T-cell (primary cell): ENCODE data around the gene ELMOD1. TPM values are rescaled to one million over a fixed set of nuclear protein-coding genes. Genes with fewer than 3 reads are reported as not detected.

Experiments used
- ATAC-seq, 4 experiments: fragments of 200-7000 bp in 3 of 4; fragments of 150-1000 bp in 1 of 4; cut with Tn5 transposase; replicated peaks in 1 of 4; 1 replicate in 3 of 4; 2 replicates in 1 of 4; pipeline ENCODE4 v1.10.0; 2021; ENCODE audit warnings: moderate library complexity in 3 of 4, mild to moderate bottlenecking in 2 of 4, moderate number of reproducible peaks in 1 of 4
- CTCF ChIA-PET, 2 donors: fragments of 300-600 bp; sonication (Branson Sonifier 250); formaldehyde crosslinking; loops; one replicate each; lab custom pipeline; 2022; ENCODE audit warnings: antibody characterized with exemption in 2 of 2; lab: Charles Lee
- POLR2A ChIA-PET, 2 donors: fragments of 300-600 bp; sonication (Branson Sonifier 250); formaldehyde crosslinking; loops; one replicate each; lab custom pipeline; 2022; ENCODE audit warnings: antibody characterized with exemption in 2 of 2; lab: Charles Lee
- DNase-seq, 35 experiments: peaks; one replicate each; pipeline versions ENCODE4 v3.0.0 to v3.0.0-alpha.2; 2013 to 2023
- H3K27ac ChIP-seq: one replicate; pipeline ENCODE4 v1.5.1; 2013; ENCODE audit warnings: low read length
- H3K27me3 ChIP-seq, 2 experiments: replicated peaks in 1 of 2; 1 replicate in 1 of 2; 2 replicates in 1 of 2; pipeline versions ENCODE4 v1.6.1 to v1.7.0; 2013; ENCODE audit warnings: low read length in 1 of 2, mixed read lengths in 1 of 2; ENCODE audit not compliant: control insufficient read depth in 2 of 2, insufficient read depth in 2 of 2; ENCODE audit errors: extremely low read depth in 1 of 2
- H3K36me3 ChIP-seq, 2 donors: 1 replicate in 1 of 2; 2 replicates in 1 of 2; pipeline versions ENCODE4 v1.6.1 to v1.7.0; 2013; ENCODE audit warnings: low read length in 1 of 2; ENCODE audit not compliant: control insufficient read depth in 2 of 2, insufficient read depth in 1 of 2; ENCODE audit errors: extremely low read depth in 1 of 2
- H3K4me1 ChIP-seq, 2 experiments: 1 replicate in 1 of 2; 2 replicates in 1 of 2; pipeline versions ENCODE4 v1.6.1 to v1.7.0; 2013; ENCODE audit warnings: low read length in 2 of 2, mixed read lengths in 1 of 2; ENCODE audit not compliant: insufficient read depth in 2 of 2, control insufficient read depth in 1 of 2; ENCODE audit errors: extremely low read depth in 1 of 2
- H3K4me3 ChIP-seq, 2 donors: 1 replicate in 1 of 2; 2 replicates in 1 of 2; pipeline versions ENCODE4 v1.5.1 to v1.7.0; 2013; ENCODE audit warnings: mild to moderate bottlenecking in 2 of 2, low read length in 1 of 2, moderate library complexity in 1 of 2; ENCODE audit not compliant: control insufficient read depth in 1 of 2; ENCODE audit errors: extremely low read depth in 1 of 2
- H3K9me3 ChIP-seq: 2 replicates; pipeline ENCODE4 v1.7.0; 2013
- H3K27ac Mint-ChIP-seq, 2 donors: one replicate each; pipeline ENCODE4 v1.8.0; 2020 to 2021; ENCODE audit warnings: mild to moderate bottlenecking in 2 of 2, mixed read lengths in 2 of 2
- H3K27me3 Mint-ChIP-seq, 2 donors: one replicate each; pipeline ENCODE4 v1.8.0; 2021 to 2022; ENCODE audit warnings: mixed read lengths in 2 of 2
- H3K36me3 Mint-ChIP-seq: one replicate; pipeline ENCODE4 v1.8.0; 2021; ENCODE audit warnings: mixed read lengths
- H3K4me1 Mint-ChIP-seq, 3 donors: one replicate each; pipeline ENCODE4 v1.8.0; 2020 to 2022; ENCODE audit warnings: mixed read lengths in 3 of 3, mild to moderate bottlenecking in 1 of 3
- H3K4me3 Mint-ChIP-seq, 3 donors: one replicate each; pipeline ENCODE4 v1.8.0; 2020 to 2022; ENCODE audit warnings: mild to moderate bottlenecking in 3 of 3, mixed read lengths in 3 of 3, moderate library complexity in 3 of 3
- H3K9me3 Mint-ChIP-seq, 3 donors: one replicate each; pipeline ENCODE4 v1.8.0; 2020 to 2022; ENCODE audit warnings: mixed read lengths in 3 of 3
- WGBS: methylation state at CpG from one replicate; pipeline ENCODE4 v1.1.5; 2013; ENCODE audit warnings: missing lambda C conversion rate; ENCODE audit not compliant: insufficient coverage; 5-methylcytosine and 5-hydroxymethylcytosine counted together
- total RNA-seq, 35 experiments: library from RNA in 6 of 35; stranded (reverse) in 6 of 35; fragments of 120-200 nt in 1 of 35; gene quantifications; one replicate each; pipeline versions ENCODE4 v1.2.1 to v1.2.4 and lab custom pipeline; 2013 to 2026

Gene ELMOD1
- total RNA-seq, 5 donors from 2014 or later (not counting 1 experiment from before 2014, with no cell fraction given), result not detected

DNA sequence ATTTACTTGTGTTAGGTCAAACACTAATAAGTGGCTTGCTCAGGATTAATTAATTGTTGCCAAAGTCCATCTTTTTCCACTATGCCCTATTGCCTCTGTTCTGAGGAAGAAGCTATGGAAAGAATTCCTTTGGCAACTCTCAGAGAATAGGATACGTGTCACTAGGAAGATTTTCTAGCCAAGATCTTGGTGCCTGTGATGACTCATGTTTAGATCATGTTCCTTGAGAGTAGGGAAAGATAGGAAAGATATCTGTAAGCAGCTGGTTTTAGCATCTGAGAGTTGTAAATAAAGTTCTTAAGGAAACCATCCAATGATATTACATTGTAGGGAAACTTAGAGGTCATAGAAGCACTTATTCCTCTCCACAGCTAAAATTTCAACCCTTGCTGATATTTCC is 105.2 kb downstream of the ELMOD1 start:
- no peak for DNase-seq
- no peaks in the 10 kb centered on the region for H3K4me1 ChIP-seq
- H3K4me1 Mint-ChIP-seq, result no peaks in the 10 kb centered on the region
- H3K27me3 ChIP-seq, result peaks cover 0 to 13% of the 10 kb centered on the region in 2 experiments
- ChIA-PET POLR2A (interaction anchor here in 1 of 2 donors (0.5 kb wide), 1 partner anchor 192 kb away, joined by 3 read pairs; no protein-coding TSS in a partner anchor), CTCF (no interaction called here)
- H3K27ac ChIP-seq, result no peak overlapping the region
- no peaks in the 10 kb centered on the region for H3K36me3 ChIP-seq
- no peak overlapping the region for H3K4me3 Mint-ChIP-seq
- ATAC-seq, result no peak
- WGBS, result no CpG with 5 or more reads among the region's 1 CpG
- no peak overlapping the region for H3K27ac Mint-ChIP-seq
- H3K4me3 ChIP-seq, result no peak overlapping the region
- no peaks in the 10 kb centered on the region for H3K9me3 ChIP-seq
- H3K9me3 Mint-ChIP-seq, result no peaks in the 10 kb centered on the region
- H3K36me3 Mint-ChIP-seq, result no peaks in the 10 kb centered on the region
- peaks cover 32 to 34% of the 10 kb centered on the region in 2 donors for H3K27me3 Mint-ChIP-seq

DNA sequence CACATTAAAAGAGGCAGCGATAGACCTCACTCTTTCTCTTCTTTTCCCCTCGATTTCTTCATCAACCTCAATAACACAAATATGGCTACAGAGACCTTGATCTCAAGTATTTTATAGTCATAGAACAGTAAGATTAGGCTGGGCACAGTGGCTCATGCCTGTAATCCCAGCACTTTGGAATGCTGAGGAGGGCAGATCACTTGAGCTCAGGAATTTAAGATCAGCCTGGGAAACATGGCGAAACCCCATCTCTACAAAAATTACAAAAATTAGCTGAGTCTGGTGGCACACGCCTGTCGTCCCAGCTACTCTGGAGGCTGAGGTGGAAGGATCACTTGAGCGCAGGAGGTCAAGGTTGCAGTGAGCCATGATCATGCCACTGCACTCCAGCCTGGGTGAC is 106.3 kb downstream of the ELMOD1 start:
- H3K4me1 ChIP-seq, result no peaks in the 10 kb centered on the region
- ATAC-seq (no peak), DNase-seq (no peak)
- no peak overlapping the region for H3K4me3 ChIP-seq
- Mint-ChIP-seq H3K4me3 (no peak overlapping the region), H3K9me3 (no peaks in the 10 kb centered on the region), H3K4me1 (no peaks in the 10 kb centered on the region), H3K27me3 (peaks cover 26 to 27% of the 10 kb centered on the region in 2 donors), H3K36me3 (no peaks in the 10 kb centered on the region), H3K27ac (no peak overlapping the region)
- peaks cover 0 to 13% of the 10 kb centered on the region in 2 experiments for H3K27me3 ChIP-seq
- ChIA-PET POLR2A (no interaction called here), CTCF (interaction anchor here in 1 of 2 donors (1.0 kb wide), 1 partner anchor 120 kb away, joined by 14 read pairs; no protein-coding TSS in a partner anchor)
- WGBS, result 100% methylated on average over 1 of the region's 6 CpGs
- no peak overlapping the region for H3K27ac ChIP-seq
- H3K9me3 ChIP-seq, result no peaks in the 10 kb centered on the region
- no peaks in the 10 kb centered on the region for H3K36me3 ChIP-seq

DNA sequence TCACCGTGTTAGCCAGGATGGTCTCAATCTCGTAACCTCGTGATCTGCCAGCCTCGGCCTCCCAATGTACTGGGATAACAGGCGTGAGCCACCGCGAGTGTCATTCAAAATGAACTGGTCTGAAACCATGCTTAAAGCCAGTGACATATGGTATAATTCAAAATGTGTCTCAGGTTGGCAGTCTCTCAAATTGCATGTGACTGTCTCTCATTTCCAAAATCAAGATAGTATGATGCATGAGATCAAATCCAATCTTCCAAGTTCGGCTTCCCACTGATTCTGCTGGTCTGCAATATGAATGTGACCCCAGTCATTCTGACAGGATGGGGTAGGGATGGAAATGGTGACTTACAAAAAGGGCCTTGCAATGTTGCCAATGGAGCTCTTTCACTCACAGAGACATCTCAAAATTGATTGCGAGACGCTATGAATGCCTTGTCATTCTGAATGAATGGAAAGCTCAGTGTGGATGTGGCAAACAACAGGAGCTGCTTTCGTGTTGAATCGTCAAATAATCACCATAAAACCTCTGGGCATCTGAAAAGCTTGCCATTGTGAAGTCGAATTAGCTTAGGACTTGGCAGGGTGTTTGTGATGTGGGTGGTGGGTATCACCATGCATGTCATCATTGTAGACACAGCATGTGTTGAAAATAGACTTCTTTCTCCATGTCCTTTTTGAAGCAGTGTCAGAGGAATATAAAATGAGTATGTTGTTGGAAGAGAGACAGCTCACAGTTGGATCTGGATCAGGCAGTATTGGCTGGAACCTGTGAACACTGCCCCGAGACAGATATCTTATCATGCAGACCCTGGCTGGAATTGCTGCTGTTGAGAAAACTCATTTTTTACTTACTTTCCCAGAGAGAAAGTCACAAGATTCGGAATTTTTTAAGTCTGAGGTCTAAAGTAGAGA is 108.7 kb downstream of the ELMOD1 start:
- Histone ChIP-seq H3K36me3 (no peaks in the 10 kb centered on the region), H3K27ac (no peak overlapping the region), H3K4me1 (no peaks in the 10 kb centered on the region), H3K9me3 (no peaks in the 10 kb centered on the region), H3K27me3 (peaks cover 0 to 9% of the 10 kb centered on the region in 2 experiments), H3K4me3 (no peak overlapping the region)
- H3K36me3 Mint-ChIP-seq, result no peaks in the 10 kb centered on the region
- H3K4me1 Mint-ChIP-seq, result no peaks in the 10 kb centered on the region
- no peak overlapping the region for H3K27ac Mint-ChIP-seq
- no peak overlapping the region for H3K4me3 Mint-ChIP-seq
- DNase-seq, result no peak
- H3K9me3 Mint-ChIP-seq, result no peaks in the 10 kb centered on the region
- 86% methylated on average over 10 of the region's 15 CpGs for WGBS
- no peak for ATAC-seq
- peaks cover 22 to 35% of the 10 kb centered on the region in 2 donors for H3K27me3 Mint-ChIP-seq
- ChIA-PET POLR2A (no interaction called here), CTCF (interaction anchor here in 1 of 2 donors (1.0 kb wide), 1 partner anchor 8 kb away, joined by 3 read pairs; no protein-coding TSS in a partner anchor)

DNA sequence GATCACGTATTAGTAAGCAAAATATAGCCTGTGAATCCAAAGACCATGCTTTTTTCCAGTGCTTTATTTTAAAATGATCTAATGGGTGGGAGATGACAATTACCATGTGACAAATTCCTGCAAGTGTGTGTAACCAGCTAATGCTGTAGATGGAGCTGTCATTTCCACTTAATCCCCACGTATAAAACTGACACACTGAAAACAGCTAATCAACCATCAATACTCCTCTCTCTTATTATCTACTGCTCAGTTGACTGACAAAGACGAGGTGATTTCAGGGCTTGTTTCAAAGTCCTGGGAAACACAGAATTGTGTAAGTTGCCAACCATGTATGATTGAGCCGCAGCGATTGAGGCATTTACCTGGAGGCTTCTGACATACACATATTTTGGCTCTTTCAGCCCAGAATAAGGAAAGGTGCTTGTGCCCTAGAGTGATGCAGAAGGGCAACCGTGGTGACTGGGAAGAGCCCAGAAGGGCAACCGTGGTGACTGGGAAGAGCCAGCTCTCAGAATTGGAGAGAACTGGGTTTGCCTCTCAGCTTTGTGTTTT is 111.2 kb downstream of the ELMOD1 start:
- Mint-ChIP-seq H3K4me3 (no peak overlapping the region), H3K9me3 (no peaks in the 10 kb centered on the region), H3K36me3 (no peaks in the 10 kb centered on the region), H3K27ac (no peak overlapping the region), H3K27me3 (peaks cover 17 to 31% of the 10 kb centered on the region in 2 donors), H3K4me1 (no peaks in the 10 kb centered on the region)
- Histone ChIP-seq H3K4me1 (no peaks in the 10 kb centered on the region), H3K27ac (no peak overlapping the region), H3K4me3 (no peak overlapping the region), H3K36me3 (no peaks in the 10 kb centered on the region), H3K27me3 (peaks cover 0 to 9% of the 10 kb centered on the region in 2 experiments), H3K9me3 (no peaks in the 10 kb centered on the region)
- 90% methylated on average over 4 of the region's 7 CpGs for WGBS
- CTCF ChIA-PET, result interaction anchor here in 1 of 2 donors (0.8 to 0.9 kb wide), 2 partner anchors 13 to 16 kb away, joined by 3 read pairs; no protein-coding TSS in a partner anchor
- DNase-seq (no peak), ATAC-seq (no peak)
- POLR2A ChIA-PET, result no interaction called here

DNA sequence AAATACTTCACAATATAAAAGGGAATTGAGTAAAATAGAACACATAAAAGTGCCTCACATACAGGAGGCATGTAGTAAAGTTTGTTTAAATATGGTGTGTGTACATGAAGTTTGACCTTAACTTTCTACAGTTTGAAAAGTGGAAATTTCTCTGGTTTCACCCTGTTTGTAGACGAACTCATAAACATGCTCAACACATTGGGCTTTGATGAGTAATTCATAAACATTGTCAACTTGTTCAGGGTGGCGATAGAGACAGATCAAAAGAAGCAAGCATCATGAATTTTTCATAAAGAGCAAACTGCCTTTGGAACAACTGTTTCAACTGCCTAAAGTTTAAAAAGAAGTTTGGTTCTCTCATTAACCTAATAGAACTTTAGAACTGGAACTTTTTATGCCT is 111.8 kb downstream of the ELMOD1 start:
- Mint-ChIP-seq H3K4me1 (no peaks in the 10 kb centered on the region), H3K27me3 (peaks cover 20 to 33% of the 10 kb centered on the region in 2 donors), H3K9me3 (no peaks in the 10 kb centered on the region), H3K36me3 (no peaks in the 10 kb centered on the region), H3K27ac (no peak overlapping the region), H3K4me3 (no peak overlapping the region)
- POLR2A ChIA-PET, result no interaction called here
- WGBS, result 20% methylated on average over 2 of the region's 2 CpGs
- CTCF ChIA-PET, result interaction anchor here in 1 of 2 donors (0.8 to 0.9 kb wide), 2 partner anchors 13 to 16 kb away, joined by 3 read pairs; no protein-coding TSS in a partner anchor
- H3K4me3 ChIP-seq, result no peak overlapping the region
- DNase-seq (no peak), ATAC-seq (no peak)
- peaks cover 0 to 7% of the 10 kb centered on the region in 2 experiments for H3K27me3 ChIP-seq
- H3K4me1 ChIP-seq, result no peaks in the 10 kb centered on the region
- H3K27ac ChIP-seq, result no peak overlapping the region
- no peaks in the 10 kb centered on the region for H3K9me3 ChIP-seq
- H3K36me3 ChIP-seq, result no peaks in the 10 kb centered on the region

DNA sequence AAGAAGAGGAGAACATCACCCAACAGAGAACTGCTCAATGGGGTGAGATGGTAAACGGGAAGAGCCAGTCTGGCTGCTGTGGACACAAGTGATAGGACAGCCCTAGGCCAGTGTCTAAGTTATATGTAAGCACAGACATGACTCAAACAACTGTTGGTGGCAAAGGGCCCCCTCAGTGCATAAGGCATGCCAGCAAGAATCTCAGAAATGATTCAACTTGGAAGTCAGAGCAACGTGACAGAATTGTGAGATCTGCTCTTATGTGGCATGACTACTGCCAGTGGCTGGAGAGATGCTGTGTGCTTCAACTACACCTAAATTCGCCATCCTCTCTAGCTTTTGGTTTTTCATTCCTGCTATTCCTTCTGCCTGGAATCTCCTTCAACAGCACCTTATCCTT is 113.5 kb downstream of the ELMOD1 start:
- no peaks in the 10 kb centered on the region for H3K9me3 ChIP-seq
- H3K4me3 ChIP-seq, result no peak overlapping the region
- 40% methylated on average over 1 of the region's 3 CpGs for WGBS
- CTCF ChIA-PET, result no interaction called here
- no peak overlapping the region for H3K27ac Mint-ChIP-seq
- POLR2A ChIA-PET, result no interaction called here
- no peaks in the 10 kb centered on the region for H3K36me3 Mint-ChIP-seq
- no peak overlapping the region for H3K27ac ChIP-seq
- no peaks in the 10 kb centered on the region for H3K9me3 Mint-ChIP-seq
- H3K4me1 Mint-ChIP-seq, result no peaks in the 10 kb centered on the region
- ATAC-seq, result no peak
- H3K4me1 ChIP-seq, result no peaks in the 10 kb centered on the region
- peaks cover 0 to 8% of the 10 kb centered on the region in 2 experiments for H3K27me3 ChIP-seq
- DNase-seq, result no peak
- no peak overlapping the region for H3K4me3 Mint-ChIP-seq
- H3K27me3 Mint-ChIP-seq, result peaks cover 29 to 30% of the 10 kb centered on the region in 2 donors
- no peaks in the 10 kb centered on the region for H3K36me3 ChIP-seq
